SK-N-SH treated with all-trans-retinoic acid at 6 μM for 48 hours (cell line): ENCODE measurements around the gene TSC1.

Experiments
- ATAC-seq: fragments of 200-7000 bp; cut with Tn5 transposase; 3 replicates; pipeline ENCODE4 v1.9.1; 2020; ENCODE audit warnings: mild to moderate bottlenecking, moderate library complexity
- BACH2 ChIP-seq: fragments of 250-450 bp; sonication (Bioruptor Pico); IDR thresholded peaks from 2 replicates; pipeline ENCODE4 v1.9.0; 2021; ENCODE audit warnings: mild to moderate bottlenecking, borderline replicate concordance
- CSDC2 ChIP-seq: fragments of 250-450 bp; sonication (Bioruptor Pico); IDR thresholded peaks from 2 replicates; pipeline ENCODE4 v1.5.0; 2020; ENCODE audit warnings: mild to moderate bottlenecking, moderate library complexity
- ESRRG ChIP-seq: fragments of 250-450 bp; sonication (Bioruptor Pico); IDR thresholded peaks from 2 replicates; pipeline ENCODE4 v1.6.1; 2021; ENCODE audit warnings: mild to moderate bottlenecking
- GLIS3 ChIP-seq: fragments of 250-450 bp; sonication (Bioruptor Pico); IDR thresholded peaks from 2 replicates; pipeline ENCODE4 v1.5.0; 2020; ENCODE audit warnings: mild to moderate bottlenecking, moderate library complexity
- ISL1 ChIP-seq: fragments of 250-450 bp; sonication (Bioruptor Pico); IDR thresholded peaks from 2 replicates; pipeline ENCODE4 v2.1.2; 2022; ENCODE audit warnings: mild to moderate bottlenecking, moderate library complexity
- OSR1 ChIP-seq: fragments of 250-450 bp; sonication (Bioruptor Pico); IDR thresholded peaks from 2 replicates; pipeline ENCODE4 v1.8.0; 2022; ENCODE audit warnings: moderate library complexity, mild to moderate bottlenecking, inconsistent platforms
- PPARA ChIP-seq: fragments of 250-450 bp; sonication (Bioruptor Pico); IDR thresholded peaks from 2 replicates; pipeline ENCODE4 v1.5.0; 2020; ENCODE audit warnings: mild to moderate bottlenecking, borderline replicate concordance
- RARB ChIP-seq: fragments of 250-450 bp; sonication (Bioruptor Pico); IDR thresholded peaks from 2 replicates; pipeline ENCODE4 v1.8.0; 2021; ENCODE audit warnings: mild to moderate bottlenecking, moderate library complexity
- SNAI2 ChIP-seq: fragments of 250-450 bp; sonication (Bioruptor Pico); IDR thresholded peaks from 2 replicates; pipeline ENCODE4 v1.5.0; 2020; ENCODE audit warnings: mild to moderate bottlenecking, moderate library complexity
- TCF4 ChIP-seq: fragments of 250-450 bp; sonication (Bioruptor Pico); IDR thresholded peaks from 2 replicates; pipeline ENCODE4 v1.8.0; 2021; ENCODE audit warnings: mild to moderate bottlenecking, moderate library complexity, borderline replicate concordance
- TOX ChIP-seq: fragments of 250-450 bp; sonication (Bioruptor Pico); IDR thresholded peaks from 2 replicates; pipeline ENCODE4 v1.8.0; 2021; ENCODE audit warnings: mild to moderate bottlenecking, moderate library complexity, borderline replicate concordance
- ZC3H10 ChIP-seq: fragments of 250-450 bp; sonication (Bioruptor Pico); IDR thresholded peaks from 2 replicates; pipeline ENCODE4 v1.5.1; 2021; ENCODE audit warnings: mild to moderate bottlenecking, moderate library complexity
- ZFP3 ChIP-seq: fragments of 250-450 bp; sonication (Bioruptor Pico); IDR thresholded peaks from 2 replicates; pipeline ENCODE4 v1.5.0; 2020; ENCODE audit warnings: mild to moderate bottlenecking, moderate library complexity
- ZNF565 ChIP-seq: fragments of 450-650 bp; formaldehyde crosslinking; conservative IDR thresholded peaks from 2 replicates; pipeline ENCODE4 v1.5.0; 2020; ENCODE audit warnings: low read depth, mild to moderate bottlenecking, moderate library complexity
- ZNF70 ChIP-seq: fragments of 450-650 bp; formaldehyde crosslinking; IDR thresholded peaks from 2 replicates; pipeline ENCODE4 v1.5.0; 2020; ENCODE audit warnings: mild to moderate bottlenecking, moderate library complexity
- ZNF8 ChIP-seq: fragments of 450-650 bp; formaldehyde crosslinking; IDR thresholded peaks from 2 replicates; pipeline ENCODE4 v1.5.0; 2020; ENCODE audit warnings: mild to moderate bottlenecking, moderate library complexity
- TF ChIP-seq, protein P1 (sequence below): fragments of 250-450 bp; sonication (Bioruptor Pico); IDR thresholded peaks from 2 replicates; pipeline ENCODE4 v1.8.0; 2021; ENCODE audit warnings: low read depth, mild to moderate bottlenecking, moderate library complexity, borderline replicate concordance
- TF ChIP-seq, protein P2 (sequence below): fragments of 250-450 bp; sonication (Bioruptor Pico); IDR thresholded peaks from 2 replicates; pipeline ENCODE4 v1.8.0; 2020; ENCODE audit warnings: mild to moderate bottlenecking, moderate library complexity, borderline replicate concordance
- TF ChIP-seq, protein P3 (sequence below): fragments of 250-450 bp; sonication (Bioruptor Pico); IDR thresholded peaks from 2 replicates; pipeline ENCODE4 v1.5.1; 2020; ENCODE audit warnings: low read depth, mild to moderate bottlenecking, moderate library complexity
- TF ChIP-seq, protein P4 (sequence below): fragments of 250-450 bp; sonication (Bioruptor Pico); IDR thresholded peaks from 2 replicates; pipeline ENCODE4 v1.5.1; 2021; ENCODE audit warnings: mild to moderate bottlenecking, moderate library complexity
- TF ChIP-seq, protein P5 (sequence below): fragments of 250-450 bp; sonication (Bioruptor Pico); IDR thresholded peaks from 2 replicates; pipeline ENCODE4 v1.5.0; 2020; ENCODE audit warnings: mild to moderate bottlenecking, moderate library complexity

TSC1 gene

DNA sequence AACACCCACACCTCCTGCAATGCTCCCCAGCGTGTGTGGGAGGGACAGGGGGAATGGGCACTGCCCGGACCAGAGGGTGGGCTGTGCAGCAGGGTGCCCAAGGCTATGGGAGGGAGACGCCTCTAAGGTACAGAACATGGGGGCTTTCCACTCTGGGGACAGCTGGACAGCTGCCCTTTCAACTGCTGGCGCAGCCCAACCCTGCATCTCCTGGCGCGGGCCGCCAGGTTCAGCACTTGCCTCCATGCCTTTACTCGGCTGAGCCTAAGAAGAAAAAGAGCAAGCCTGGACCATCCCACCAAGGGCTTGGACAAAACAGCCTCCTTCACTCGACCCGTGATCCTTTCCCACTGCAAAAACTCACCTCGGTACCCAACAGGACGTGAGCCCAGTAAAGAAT, 81.3 kb downstream of the TSC1 start:
- TF ChIP-seq ISL1 (CRISPR knock-in tag), result no peak
- TF ChIP-seq, all 23 proteins: peak for 0
- no peak for ATAC-seq

DNA sequence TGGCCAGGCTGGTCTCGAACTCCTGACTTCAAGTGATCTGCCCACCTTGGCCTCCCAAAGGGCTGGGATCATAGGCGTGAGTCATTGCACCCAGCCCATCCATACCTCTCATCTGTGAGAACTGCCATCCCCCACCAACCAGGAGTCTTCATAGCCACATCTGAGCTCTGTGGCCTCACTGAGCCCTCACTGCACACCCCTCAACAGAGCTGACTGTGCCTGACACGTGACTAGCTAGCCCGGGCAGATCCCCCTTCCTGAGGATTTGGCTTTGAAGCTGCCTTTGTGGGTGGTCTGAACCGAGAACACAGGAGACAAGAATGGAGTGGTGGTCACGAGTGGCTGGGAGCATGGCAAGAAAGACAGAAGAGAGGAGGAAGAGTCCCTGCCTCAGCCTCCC, 81.9 kb downstream of the TSC1 start:
- TF ChIP-seq ZFP3 (CRISPR knock-in tag), result no peak
- TF ChIP-seq, protein P1, sequence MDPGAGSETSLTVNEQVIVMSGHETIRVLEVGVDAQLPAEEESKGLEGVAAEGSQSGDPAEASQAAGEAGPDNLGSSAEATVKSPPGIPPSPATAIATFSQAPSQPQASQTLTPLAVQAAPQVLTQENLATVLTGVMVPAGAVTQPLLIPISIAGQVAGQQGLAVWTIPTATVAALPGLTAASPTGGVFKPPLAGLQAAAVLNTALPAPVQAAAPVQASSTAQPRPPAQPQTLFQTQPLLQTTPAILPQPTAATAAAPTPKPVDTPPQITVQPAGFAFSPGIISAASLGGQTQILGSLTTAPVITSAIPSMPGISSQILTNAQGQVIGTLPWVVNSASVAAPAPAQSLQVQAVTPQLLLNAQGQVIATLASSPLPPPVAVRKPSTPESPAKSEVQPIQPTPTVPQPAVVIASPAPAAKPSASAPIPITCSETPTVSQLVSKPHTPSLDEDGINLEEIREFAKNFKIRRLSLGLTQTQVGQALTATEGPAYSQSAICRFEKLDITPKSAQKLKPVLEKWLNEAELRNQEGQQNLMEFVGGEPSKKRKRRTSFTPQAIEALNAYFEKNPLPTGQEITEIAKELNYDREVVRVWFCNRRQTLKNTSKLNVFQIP, result no peak
- no peak for TF ChIP-seq OSR1 (CRISPR knock-in tag)
- no peak for TF ChIP-seq ZNF70 (CRISPR knock-in tag)
- TF ChIP-seq, protein P2, sequence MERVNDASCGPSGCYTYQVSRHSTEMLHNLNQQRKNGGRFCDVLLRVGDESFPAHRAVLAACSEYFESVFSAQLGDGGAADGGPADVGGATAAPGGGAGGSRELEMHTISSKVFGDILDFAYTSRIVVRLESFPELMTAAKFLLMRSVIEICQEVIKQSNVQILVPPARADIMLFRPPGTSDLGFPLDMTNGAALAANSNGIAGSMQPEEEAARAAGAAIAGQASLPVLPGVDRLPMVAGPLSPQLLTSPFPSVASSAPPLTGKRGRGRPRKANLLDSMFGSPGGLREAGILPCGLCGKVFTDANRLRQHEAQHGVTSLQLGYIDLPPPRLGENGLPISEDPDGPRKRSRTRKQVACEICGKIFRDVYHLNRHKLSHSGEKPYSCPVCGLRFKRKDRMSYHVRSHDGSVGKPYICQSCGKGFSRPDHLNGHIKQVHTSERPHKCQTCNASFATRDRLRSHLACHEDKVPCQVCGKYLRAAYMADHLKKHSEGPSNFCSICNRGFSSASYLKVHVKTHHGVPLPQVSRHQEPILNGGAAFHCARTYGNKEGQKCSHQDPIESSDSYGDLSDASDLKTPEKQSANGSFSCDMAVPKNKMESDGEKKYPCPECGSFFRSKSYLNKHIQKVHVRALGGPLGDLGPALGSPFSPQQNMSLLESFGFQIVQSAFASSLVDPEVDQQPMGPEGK (CRISPR knock-in tag), result no peak
- no peak for TF ChIP-seq BACH2
- TF ChIP-seq, protein P3, sequence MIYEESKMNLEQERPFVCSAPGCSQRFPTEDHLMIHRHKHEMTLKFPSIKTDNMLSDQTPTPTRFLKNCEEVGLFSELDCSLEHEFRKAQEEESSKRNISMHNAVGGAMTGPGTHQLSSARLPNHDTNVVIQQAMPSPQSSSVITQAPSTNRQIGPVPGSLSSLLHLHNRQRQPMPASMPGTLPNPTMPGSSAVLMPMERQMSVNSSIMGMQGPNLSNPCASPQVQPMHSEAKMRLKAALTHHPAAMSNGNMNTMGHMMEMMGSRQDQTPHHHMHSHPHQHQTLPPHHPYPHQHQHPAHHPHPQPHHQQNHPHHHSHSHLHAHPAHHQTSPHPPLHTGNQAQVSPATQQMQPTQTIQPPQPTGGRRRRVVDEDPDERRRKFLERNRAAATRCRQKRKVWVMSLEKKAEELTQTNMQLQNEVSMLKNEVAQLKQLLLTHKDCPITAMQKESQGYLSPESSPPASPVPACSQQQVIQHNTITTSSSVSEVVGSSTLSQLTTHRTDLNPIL, result no peak
- no peak for TF ChIP-seq TCF4 (CRISPR knock-in tag)
- TF ChIP-seq, protein P4, sequence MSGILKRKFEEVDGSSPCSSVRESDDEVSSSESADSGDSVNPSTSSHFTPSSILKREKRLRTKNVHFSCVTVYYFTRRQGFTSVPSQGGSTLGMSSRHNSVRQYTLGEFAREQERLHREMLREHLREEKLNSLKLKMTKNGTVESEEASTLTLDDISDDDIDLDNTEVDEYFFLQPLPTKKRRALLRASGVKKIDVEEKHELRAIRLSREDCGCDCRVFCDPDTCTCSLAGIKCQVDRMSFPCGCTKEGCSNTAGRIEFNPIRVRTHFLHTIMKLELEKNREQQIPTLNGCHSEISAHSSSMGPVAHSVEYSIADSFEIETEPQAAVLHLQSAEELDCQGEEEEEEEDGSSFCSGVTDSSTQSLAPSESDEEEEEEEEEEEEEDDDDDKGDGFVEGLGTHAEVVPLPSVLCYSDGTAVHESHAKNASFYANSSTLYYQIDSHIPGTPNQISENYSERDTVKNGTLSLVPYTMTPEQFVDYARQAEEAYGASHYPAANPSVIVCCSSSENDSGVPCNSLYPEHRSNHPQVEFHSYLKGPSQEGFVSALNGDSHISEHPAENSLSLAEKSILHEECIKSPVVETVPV (CRISPR knock-in tag), result no peak
- no peak for TF ChIP-seq ZC3H10
- TF ChIP-seq, protein P5, sequence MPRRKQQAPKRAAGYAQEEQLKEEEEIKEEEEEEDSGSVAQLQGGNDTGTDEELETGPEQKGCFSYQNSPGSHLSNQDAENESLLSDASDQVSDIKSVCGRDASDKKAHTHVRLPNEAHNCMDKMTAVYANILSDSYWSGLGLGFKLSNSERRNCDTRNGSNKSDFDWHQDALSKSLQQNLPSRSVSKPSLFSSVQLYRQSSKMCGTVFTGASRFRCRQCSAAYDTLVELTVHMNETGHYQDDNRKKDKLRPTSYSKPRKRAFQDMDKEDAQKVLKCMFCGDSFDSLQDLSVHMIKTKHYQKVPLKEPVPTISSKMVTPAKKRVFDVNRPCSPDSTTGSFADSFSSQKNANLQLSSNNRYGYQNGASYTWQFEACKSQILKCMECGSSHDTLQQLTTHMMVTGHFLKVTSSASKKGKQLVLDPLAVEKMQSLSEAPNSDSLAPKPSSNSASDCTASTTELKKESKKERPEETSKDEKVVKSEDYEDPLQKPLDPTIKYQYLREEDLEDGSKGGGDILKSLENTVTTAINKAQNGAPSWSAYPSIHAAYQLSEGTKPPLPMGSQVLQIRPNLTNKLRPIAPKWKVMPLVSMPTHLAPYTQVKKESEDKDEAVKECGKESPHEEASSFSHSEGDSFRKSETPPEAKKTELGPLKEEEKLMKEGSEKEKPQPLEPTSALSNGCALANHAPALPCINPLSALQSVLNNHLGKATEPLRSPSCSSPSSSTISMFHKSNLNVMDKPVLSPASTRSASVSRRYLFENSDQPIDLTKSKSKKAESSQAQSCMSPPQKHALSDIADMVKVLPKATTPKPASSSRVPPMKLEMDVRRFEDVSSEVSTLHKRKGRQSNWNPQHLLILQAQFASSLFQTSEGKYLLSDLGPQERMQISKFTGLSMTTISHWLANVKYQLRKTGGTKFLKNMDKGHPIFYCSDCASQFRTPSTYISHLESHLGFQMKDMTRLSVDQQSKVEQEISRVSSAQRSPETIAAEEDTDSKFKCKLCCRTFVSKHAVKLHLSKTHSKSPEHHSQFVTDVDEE (CRISPR knock-in tag), result no peak
- no peak for TF ChIP-seq TOX (CRISPR knock-in tag)
- no peak for TF ChIP-seq CSDC2
- no peak for TF ChIP-seq ZNF565
- TF ChIP-seq ZNF8 (CRISPR knock-in tag), result no peak
- TF ChIP-seq RARB (CRISPR knock-in tag), result no peak
- no peak for ATAC-seq

DNA sequence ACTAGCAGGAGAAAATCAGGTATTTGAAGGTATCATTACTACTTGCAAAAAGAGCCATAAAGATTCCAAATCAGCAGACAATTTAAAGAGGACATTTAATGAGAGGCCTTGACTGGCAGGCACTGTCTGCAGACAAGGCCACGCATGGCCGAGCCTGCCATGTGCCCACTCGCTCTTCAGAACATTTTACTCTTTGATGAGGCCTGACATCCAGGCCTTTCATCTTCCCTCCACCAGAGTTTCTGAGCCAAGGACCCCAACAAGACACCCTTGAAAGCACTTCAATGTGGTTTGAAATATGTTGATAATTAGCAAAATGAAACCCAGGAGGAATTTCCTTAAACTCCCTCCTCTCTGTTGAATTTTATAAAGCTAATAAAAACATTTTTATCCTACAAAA, 82.8 kb downstream of the TSC1 start:
- no peak for ATAC-seq
- TF ChIP-seq SNAI2 (CRISPR knock-in tag), result no peak
- TF ChIP-seq ESRRG, result no peak
- TF ChIP-seq ISL1 (CRISPR knock-in tag), result no peak
- no peak for TF ChIP-seq ZNF70 (CRISPR knock-in tag)
- TF ChIP-seq GLIS3 (CRISPR knock-in tag), result no peak
- TF ChIP-seq, protein P5 (CRISPR knock-in tag), result no peak
- TF ChIP-seq ZC3H10, result no peak
- no peak for TF ChIP-seq TOX (CRISPR knock-in tag)
- no peak for TF ChIP-seq TCF4 (CRISPR knock-in tag)
- TF ChIP-seq, protein P2 (CRISPR knock-in tag), result no peak
- no peak for TF ChIP-seq ZNF565
- TF ChIP-seq, protein P4 (CRISPR knock-in tag), result no peak
- TF ChIP-seq PPARA (CRISPR knock-in tag), result no peak
- TF ChIP-seq, protein P3, result no peak
